ENCODE results near the gene ACTR8.

The ACTR8 gene

GRCh38 chr3:53817809-53818208 lies 64.1 kb downstream of the ACTR8 start:
- no peak for DNase-seq (ENCODE audit: low read depth in 4 of 4, low spot score in 1 of 4)

- DNase-seq (ENCODE audit: low read depth in 4 of 4, low spot score in 1 of 4) = no peak
These were observed 64.7 kb downstream of the ACTR8 start for GRCh38 chr3:53817211-53817610.
